Measurements from ENCODE around the gene STK26. TPM values are rescaled to one million over a fixed set of nuclear protein-coding genes. Genes with fewer than 3 reads are reported as not detected.

STK26 gene
- total RNA-seq, 3 donors from 2014 or later: 12.8 to 19.2 (median 15.0) TPM

DNA sequence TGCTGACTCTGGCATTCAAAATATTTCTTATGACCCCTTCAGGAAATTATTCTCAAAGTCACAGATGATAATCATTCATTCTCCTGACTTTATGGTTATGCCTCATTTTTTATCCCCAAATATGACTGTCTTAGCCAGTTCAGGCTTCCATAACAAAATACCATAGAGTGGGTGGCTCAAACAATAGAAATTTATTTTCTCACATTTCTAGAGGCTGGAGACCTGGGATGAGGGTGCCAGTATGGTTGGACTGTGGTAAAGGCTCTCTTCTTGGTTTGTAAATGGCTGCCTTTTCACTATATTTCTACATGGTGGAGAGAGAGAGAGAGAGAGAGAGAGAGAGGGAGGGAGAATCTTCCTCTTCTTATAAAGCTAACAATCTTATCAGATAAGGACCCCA lies 84.2 kb downstream of the STK26 start:
- no peak overlapping the region for H3K27ac ChIP-seq
- no peak for DNase-seq (ENCODE audit: low spot score in 2 of 2)
- H3K4me3 ChIP-seq: no peak overlapping the region

DNA sequence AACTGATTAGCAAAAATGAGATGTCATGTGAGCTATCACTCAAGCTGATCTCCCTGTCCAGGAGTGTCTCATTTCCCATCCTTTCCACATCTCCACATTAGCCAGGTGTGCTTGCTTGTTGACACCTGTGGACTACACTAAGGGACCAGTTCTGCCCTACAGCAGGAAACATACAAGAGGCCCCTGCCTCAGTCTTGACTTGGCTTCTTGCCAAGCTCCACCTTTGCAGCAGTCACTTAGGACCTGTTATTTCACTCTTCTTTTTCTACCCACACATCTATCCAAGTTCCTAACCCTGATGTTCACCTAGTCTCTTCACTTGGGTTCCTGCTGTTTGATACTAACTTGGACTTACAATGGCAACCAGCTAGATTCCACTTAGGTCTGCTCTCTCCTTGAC lies 91.5 kb downstream of the STK26 start:
- intact Hi-C loops (cut with DNase I; ENCODE audit: low total_unique reads): no loop called here
- peaks cover 0 to 46% of the 10 kb centered on the region in 2 donors for H3K27me3 ChIP-seq
- TF ChIP-seq POLR2AphosphoS5 (IDR thresholded peaks at IDR 0.05): no peak
- TF ChIP-seq, protein P1, sequence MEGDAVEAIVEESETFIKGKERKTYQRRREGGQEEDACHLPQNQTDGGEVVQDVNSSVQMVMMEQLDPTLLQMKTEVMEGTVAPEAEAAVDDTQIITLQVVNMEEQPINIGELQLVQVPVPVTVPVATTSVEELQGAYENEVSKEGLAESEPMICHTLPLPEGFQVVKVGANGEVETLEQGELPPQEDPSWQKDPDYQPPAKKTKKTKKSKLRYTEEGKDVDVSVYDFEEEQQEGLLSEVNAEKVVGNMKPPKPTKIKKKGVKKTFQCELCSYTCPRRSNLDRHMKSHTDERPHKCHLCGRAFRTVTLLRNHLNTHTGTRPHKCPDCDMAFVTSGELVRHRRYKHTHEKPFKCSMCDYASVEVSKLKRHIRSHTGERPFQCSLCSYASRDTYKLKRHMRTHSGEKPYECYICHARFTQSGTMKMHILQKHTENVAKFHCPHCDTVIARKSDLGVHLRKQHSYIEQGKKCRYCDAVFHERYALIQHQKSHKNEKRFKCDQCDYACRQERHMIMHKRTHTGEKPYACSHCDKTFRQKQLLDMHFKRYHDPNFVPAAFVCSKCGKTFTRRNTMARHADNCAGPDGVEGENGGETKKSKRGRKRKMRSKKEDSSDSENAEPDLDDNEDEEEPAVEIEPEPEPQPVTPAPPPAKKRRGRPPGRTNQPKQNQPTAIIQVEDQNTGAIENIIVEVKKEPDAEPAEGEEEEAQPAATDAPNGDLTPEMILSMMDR (IDR thresholded peaks at IDR 0.05): no peak
- TF ChIP-seq POLR2A (IDR thresholded peaks at IDR 0.05): no peak
- H3K4me1 ChIP-seq: no peaks in the 10 kb centered on the region
- H3K27ac ChIP-seq: no peak overlapping the region
- no peak overlapping the region for H3K4me3 ChIP-seq
- DNase-seq (ENCODE audit: low spot score in 2 of 2): no peak
- H3K9me3 ChIP-seq: no peaks in the 10 kb centered on the region
- no peaks in the 10 kb centered on the region for H3K36me3 ChIP-seq

More for the DNA sequence above, 84.2 kb downstream of the STK26 start:
- peaks cover 0 to 37% of the 10 kb centered on the region in 2 donors for H3K27me3 ChIP-seq
- intact Hi-C loops (cut with DNase I; ENCODE audit: low total_unique reads): no loop called here
- H3K36me3 ChIP-seq: no peaks in the 10 kb centered on the region
- no peaks in the 10 kb centered on the region for H3K4me1 ChIP-seq
- H3K9me3 ChIP-seq: no peaks in the 10 kb centered on the region
- TF ChIP-seq POLR2A (IDR thresholded peaks at IDR 0.05) (no peak), POLR2AphosphoS5 (IDR thresholded peaks at IDR 0.05) (no peak)
- TF ChIP-seq, protein P1 (IDR thresholded peaks at IDR 0.05): no peak

DNA sequence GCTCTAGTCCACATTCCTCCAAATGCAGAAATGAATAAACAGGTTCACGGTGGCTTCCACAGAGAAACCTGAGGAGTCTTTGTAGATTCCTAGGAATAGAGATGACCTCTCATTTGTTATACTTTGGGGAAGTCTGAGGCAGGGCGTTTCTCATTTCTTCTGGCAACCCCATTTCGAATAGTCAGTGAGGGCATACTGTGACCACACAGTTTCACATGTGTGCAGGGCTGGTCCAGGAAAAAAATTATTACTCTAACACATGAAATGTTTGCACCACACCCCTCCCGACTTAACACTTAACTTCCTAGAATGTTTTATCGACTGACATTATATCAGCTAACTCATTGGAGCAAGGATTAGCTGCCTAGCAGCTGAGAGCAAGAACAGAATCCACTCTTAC lies 92.7 kb downstream of the STK26 start:
- peaks cover 0 to 42% of the 10 kb centered on the region in 2 donors for H3K27me3 ChIP-seq
- H3K27ac ChIP-seq: no peak overlapping the region
- H3K9me3 ChIP-seq: peaks cover 0 to under 1% of the 10 kb centered on the region in 2 donors
- DNase-seq (ENCODE audit: low spot score in 2 of 2): no peak
- H3K4me3 ChIP-seq: no peak overlapping the region
- no peaks in the 10 kb centered on the region for H3K4me1 ChIP-seq
- no peaks in the 10 kb centered on the region for H3K36me3 ChIP-seq
- intact Hi-C loops (cut with DNase I; ENCODE audit: low total_unique reads): no loop called here
- TF ChIP-seq, protein P1 (IDR thresholded peaks at IDR 0.05): no peak
- TF ChIP-seq POLR2AphosphoS5 (IDR thresholded peaks at IDR 0.05) (no peak), POLR2A (IDR thresholded peaks at IDR 0.05) (no peak)

DNA sequence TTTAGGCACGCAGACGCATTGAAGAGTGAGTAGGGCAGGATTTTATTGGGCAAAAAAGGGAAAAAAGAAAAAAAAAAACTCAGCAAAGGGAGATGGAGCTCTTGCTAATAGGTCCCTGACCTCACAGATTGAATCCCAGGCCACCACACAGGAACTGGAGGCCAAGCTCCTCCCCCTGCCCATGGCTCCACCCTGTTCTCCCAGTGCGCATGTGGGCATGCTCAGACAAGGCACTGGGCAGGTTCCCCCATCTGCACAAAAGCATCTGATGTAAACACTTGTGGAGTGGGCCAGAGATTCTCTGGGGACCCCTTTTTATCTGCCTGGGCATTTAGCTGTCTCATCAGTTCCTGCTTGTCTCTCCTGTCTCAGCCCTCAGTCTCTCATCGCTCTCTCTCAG lies 95.3 kb downstream of the STK26 start:
- H3K4me3 ChIP-seq: no peak overlapping the region
- no peaks in the 10 kb centered on the region for H3K4me1 ChIP-seq
- peak overlapping the region; percentile 58 to 71 for H3K27ac ChIP-seq
- no peak for DNase-seq (ENCODE audit: low spot score in 2 of 2)
- H3K36me3 ChIP-seq: no peaks in the 10 kb centered on the region
- intact Hi-C loops (cut with DNase I; ENCODE audit: low total_unique reads): no loop called here
- peaks cover 0 to 29% of the 10 kb centered on the region in 2 donors for H3K27me3 ChIP-seq
- TF ChIP-seq, protein P1 (IDR thresholded peaks at IDR 0.05): no peak
- TF ChIP-seq POLR2AphosphoS5 (IDR thresholded peaks at IDR 0.05) (no peak), POLR2A (IDR thresholded peaks at IDR 0.05) (no peak)
- peaks cover 0 to 4% of the 10 kb centered on the region in 2 donors for H3K9me3 ChIP-seq

DNA sequence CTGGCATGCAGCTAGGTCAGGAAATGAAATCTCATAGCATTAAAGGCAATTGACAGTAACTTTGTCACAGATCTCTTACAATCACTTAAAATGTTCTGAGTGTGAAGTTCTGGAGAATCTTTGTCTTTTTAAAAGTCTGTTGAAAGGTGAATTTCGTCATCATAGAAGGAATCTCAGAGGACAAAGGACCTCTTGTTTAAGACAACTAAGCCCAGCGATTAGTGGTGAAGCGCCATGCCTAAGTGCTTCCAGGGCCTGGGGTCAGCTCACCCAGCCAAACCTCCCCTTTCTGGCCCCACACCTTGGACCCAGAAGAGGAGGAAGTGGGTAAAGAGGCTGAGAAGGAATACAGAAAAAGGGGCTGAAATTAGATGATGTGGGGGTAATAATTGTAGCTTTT lies 96.2 kb downstream of the STK26 start:
- intact Hi-C loops (cut with DNase I; ENCODE audit: low total_unique reads): no loop called here
- H3K27me3 ChIP-seq: peaks cover 0 to 24% of the 10 kb centered on the region in 2 donors
- peak overlapping the region; percentile 71 to 80 for H3K27ac ChIP-seq
- no peak overlapping the region for H3K4me3 ChIP-seq
- H3K4me1 ChIP-seq: no peaks in the 10 kb centered on the region
- TF ChIP-seq POLR2A (IDR thresholded peaks at IDR 0.05): no peak
- TF ChIP-seq, protein P1 (IDR thresholded peaks at IDR 0.05): no peak
- TF ChIP-seq POLR2AphosphoS5 (IDR thresholded peaks at IDR 0.05): no peak
- DNase-seq (ENCODE audit: low spot score in 2 of 2): peak in 1 of 2 donors; percentile 36
- H3K9me3 ChIP-seq: peaks cover 0 to 4% of the 10 kb centered on the region in 2 donors
- no peaks in the 10 kb centered on the region for H3K36me3 ChIP-seq
